ENCODE data around the gene HES3. TPM values are rescaled to one million over a fixed set of nuclear protein-coding genes. Genes with fewer than 3 reads are reported as not detected.
A peak's percentile ranks its signal among the peaks of the same experiment; 100 is the strongest.

The HES3 gene
- not detected for total RNA-seq

GRCh38 chr1:6243993-6244392, at the start of gene HES3:
Gene HES3 (plus strand): TSS chr1:6244179. CDS start chr1:6244366, 187 bp downstream.
- intact Hi-C loops (cut with DNase I): loop anchor here (2.0 kb wide), 2 partner anchors 37 to 191 kb away; partner anchors contain the start of gene RNF207
- Histone ChIP-seq H3K27me3 (peaks cover 26 to 99% (median 66%) of the 10 kb centered on the region in 4 donors), H3K4me1 (peaks cover 26 to 52% (median 42%) of the 10 kb centered on the region in 4 donors)

GRCh38 chr1:6197746-6198427, 46.1 kb upstream of the HES3 start:
- H3K27ac ChIP-seq (replicated peaks in 1 of 4): no peak overlapping the region
- no peak for DNase-seq (ENCODE audit: extremely low spot score)
- H3K4me1 ChIP-seq: peaks cover 25 to 47% (median 35%) of the 10 kb centered on the region in 4 donors
- H3K36me3 ChIP-seq: peaks cover 29 to 47% (median 44%) of the 10 kb centered on the region in 4 donors
- WGBS: 69% methylated on average over 6 of the region's 6 CpGs
- intact Hi-C loops (cut with DNase I): loop anchor here (10.0 kb wide), 1 partner anchor 203 kb away; the partner anchor contains the start of gene NPHP4
- peak overlapping the region; percentile 81 to 99 (median 94) for H3K4me3 ChIP-seq
- no peak for TF ChIP-seq EP300 (IDR thresholded peaks at IDR 0.05)
- TF ChIP-seq POLR2AphosphoS5 (IDR thresholded peaks at IDR 0.05): no peak
- no peak for TF ChIP-seq POLR2A (IDR thresholded peaks at IDR 0.05; ENCODE audit: low read depth)
- TF ChIP-seq CTCF (IDR thresholded peaks at IDR 0.05): no peak
- H3K9me3 ChIP-seq: no peaks in the 10 kb centered on the region
- no peaks in the 10 kb centered on the region for H3K27me3 ChIP-seq

More at GRCh38 chr1:6243993-6244392, at the start of gene HES3:
- Histone ChIP-seq H3K36me3 (no peaks in the 10 kb centered on the region), H3K9me3 (no peaks in the 10 kb centered on the region), H3K27ac (replicated peaks in 1 of 4) (no peak within 1 kb of the TSS), H3K4me3 (no peak within 1 kb of the TSS)
- WGBS: 4% methylated on average over 10 of the region's 16 CpGs
- no peak for TF ChIP-seq CTCF (IDR thresholded peaks at IDR 0.05)
- no peak for TF ChIP-seq EP300 (IDR thresholded peaks at IDR 0.05)
- no peak for TF ChIP-seq POLR2AphosphoS5 (IDR thresholded peaks at IDR 0.05)
- TF ChIP-seq POLR2A (IDR thresholded peaks at IDR 0.05; ENCODE audit: low read depth): no peak
- no peak for DNase-seq (ENCODE audit: extremely low spot score)

GRCh38 chr1:6198646-6199297, 45.2 kb upstream of the HES3 start:
- H3K4me1 ChIP-seq: peaks cover 25 to 47% (median 35%) of the 10 kb centered on the region in 4 donors
- no peaks in the 10 kb centered on the region for H3K27me3 ChIP-seq
- no peak for DNase-seq (ENCODE audit: extremely low spot score)
- H3K27ac ChIP-seq (replicated peaks in 1 of 4): peak overlapping the region; percentile 75 to 88 (median 82)
- WGBS: under 1% methylated on average over 24 of the region's 31 CpGs
- H3K4me3 ChIP-seq: peak overlapping the region; percentile 81 to 99 (median 94)
- no peaks in the 10 kb centered on the region for H3K9me3 ChIP-seq
- peaks cover 20 to 38% (median 36%) of the 10 kb centered on the region in 4 donors for H3K36me3 ChIP-seq
- intact Hi-C loops (cut with DNase I): loop anchor here (10.0 kb wide), 1 partner anchor 204 kb away; the partner anchor contains the start of gene NPHP4
- TF ChIP-seq POLR2A (IDR thresholded peaks at IDR 0.05; ENCODE audit: low read depth) (no peak), EP300 (IDR thresholded peaks at IDR 0.05) (no peak), CTCF (IDR thresholded peaks at IDR 0.05) (no peak), POLR2AphosphoS5 (IDR thresholded peaks at IDR 0.05) (no peak)

GRCh38 chr1:6199298-6200187, 44.4 kb upstream of the HES3 start, which contains the start of gene RPL22:
Gene RPL22 (minus strand): TSS chr1:6199595. CDS start chr1:6199573, 22 bp downstream.
- Histone ChIP-seq H3K27me3 (no peaks in the 10 kb centered on the region), H3K36me3 (peaks cover 13 to 30% (median 28%) of the 10 kb centered on the region in 4 donors), H3K9me3 (no peaks in the 10 kb centered on the region), H3K4me1 (peaks cover 27 to 48% (median 37%) of the 10 kb centered on the region in 4 donors), H3K4me3 (peak within 1 kb of the TSS; percentile 81 to 99 (median 94)), H3K27ac (replicated peaks in 1 of 4) (peak within 1 kb of the TSS; percentile 75 to 88 (median 84))
- intact Hi-C loops (cut with DNase I): loop anchor here (10.0 kb wide), 1 partner anchor 205 kb away; the partner anchor contains the start of gene NPHP4
- TF ChIP-seq EP300 (IDR thresholded peaks at IDR 0.05) (no peak), CTCF (IDR thresholded peaks at IDR 0.05) (peak in 1 of 3 experiments; percentile 55), POLR2AphosphoS5 (IDR thresholded peaks at IDR 0.05) (peak; percentile 94 to 98), POLR2A (IDR thresholded peaks at IDR 0.05; ENCODE audit: low read depth) (peak; percentile 67)
- WGBS: 2% methylated on average over 25 of the region's 53 CpGs
- peak; percentile 99 for DNase-seq (ENCODE audit: extremely low spot score)
